ENCODE results near the gene GNAT3.

GNAT3 gene

DNA sequence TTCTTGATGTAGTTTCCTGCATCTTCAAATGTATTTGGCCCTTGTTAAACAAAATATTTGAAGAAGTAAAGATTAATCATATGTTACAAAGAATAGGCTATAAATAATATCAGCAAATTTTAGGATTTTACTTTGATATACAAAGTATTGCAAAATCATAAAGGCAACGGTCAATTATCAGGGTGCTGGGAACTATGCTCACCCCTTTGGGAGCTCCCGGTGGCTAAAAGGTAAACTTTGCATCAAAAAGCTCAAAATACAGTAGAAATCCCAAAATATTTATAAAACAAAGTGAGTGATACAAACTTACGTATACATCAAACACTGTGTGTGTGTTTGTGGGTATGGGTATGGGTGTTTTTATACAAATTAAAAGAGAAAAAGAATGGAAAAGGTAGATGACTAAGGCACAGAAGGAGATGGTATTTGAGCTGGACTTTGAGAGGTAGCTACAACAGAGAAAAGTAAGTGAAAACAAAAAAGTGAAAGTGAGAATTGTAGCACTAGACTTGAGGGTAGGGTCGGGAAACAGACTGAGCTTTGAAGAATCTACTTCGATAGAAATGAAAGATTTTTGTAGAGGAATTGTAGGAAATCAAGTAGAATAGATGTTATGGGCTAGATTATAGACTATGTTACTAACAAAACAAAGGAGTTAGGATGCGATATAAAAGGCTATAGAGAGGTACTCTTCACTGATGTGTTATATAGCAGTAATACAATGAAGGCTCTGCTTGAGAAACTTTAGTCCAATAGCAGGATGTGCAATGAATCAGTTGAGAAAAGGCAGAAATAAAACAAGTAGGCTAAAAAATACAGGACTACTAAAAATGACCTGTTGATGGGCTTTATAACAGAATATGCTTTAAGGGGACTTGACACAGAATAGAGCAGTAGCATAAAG is 52.8 kb downstream of the GNAT3 start:
- FAIRE-seq, result no peak
- no peak for TF ChIP-seq PAX5 (IDR thresholded peaks at IDR 0.05; ENCODE audit: insufficient read depth, low read length, severe bottlenecking)
- TF ChIP-seq POLR2A (IDR thresholded peaks at IDR 0.05; ENCODE audit: low read depth, low read length), result no peak
- no peak for TF ChIP-seq POLR2AphosphoS5 (IDR thresholded peaks at IDR 0.05; ENCODE audit: low read depth, low read length)
- no peak for TF ChIP-seq SPI1 (IDR thresholded peaks at IDR 0.05; ENCODE audit: low read depth, low read length)
- no peak for TF ChIP-seq TAF1 (IDR thresholded peaks at IDR 0.05; ENCODE audit: low read depth, low read length)
- no peak for TF ChIP-seq POU2F2 (IDR thresholded peaks at IDR 0.05; ENCODE audit: low read depth, low read length)
- DNase-seq (ENCODE audit: insufficient read length, low spot score), result no peak

DNA sequence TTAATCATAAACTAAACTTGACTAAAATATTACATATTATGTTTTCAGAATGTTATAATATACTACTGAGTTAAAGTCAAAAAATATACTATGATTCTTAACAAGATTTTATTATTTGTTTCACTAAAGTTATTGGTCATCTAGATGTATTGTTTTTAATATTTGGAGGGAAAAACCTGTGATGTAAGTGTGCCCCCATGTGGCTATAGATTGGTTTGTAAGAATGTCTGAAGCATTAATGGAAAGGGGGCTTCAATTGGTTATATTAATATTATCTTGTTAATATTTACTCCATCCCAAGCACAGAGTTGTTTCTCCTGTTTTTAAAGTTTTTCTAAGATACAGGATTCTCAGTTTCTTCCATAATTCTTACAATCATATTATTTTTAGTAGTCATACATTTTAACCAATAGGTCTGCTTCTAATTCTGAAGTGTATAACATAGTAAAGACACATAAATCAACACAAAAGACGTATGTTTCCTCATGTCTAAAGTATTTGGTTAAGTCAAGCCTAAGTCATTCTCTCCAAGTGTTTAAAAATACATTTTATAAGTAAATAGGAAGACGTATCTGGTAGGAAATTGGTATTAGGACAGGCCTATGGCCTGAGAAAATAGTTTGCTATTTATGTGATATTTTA is 58.0 kb downstream of the GNAT3 start:
- TF ChIP-seq POLR2A (IDR thresholded peaks at IDR 0.05; ENCODE audit: low read depth, low read length), result no peak
- TF ChIP-seq TAF1 (IDR thresholded peaks at IDR 0.05; ENCODE audit: low read depth, low read length), result no peak
- no peak for TF ChIP-seq POLR2AphosphoS5 (IDR thresholded peaks at IDR 0.05; ENCODE audit: low read depth, low read length)
- no peak for TF ChIP-seq PAX5 (IDR thresholded peaks at IDR 0.05; ENCODE audit: insufficient read depth, low read length, severe bottlenecking)
- no peak for TF ChIP-seq POU2F2 (IDR thresholded peaks at IDR 0.05; ENCODE audit: low read depth, low read length)
- FAIRE-seq (no peak), DNase-seq (ENCODE audit: insufficient read length, low spot score) (no peak)

DNA sequence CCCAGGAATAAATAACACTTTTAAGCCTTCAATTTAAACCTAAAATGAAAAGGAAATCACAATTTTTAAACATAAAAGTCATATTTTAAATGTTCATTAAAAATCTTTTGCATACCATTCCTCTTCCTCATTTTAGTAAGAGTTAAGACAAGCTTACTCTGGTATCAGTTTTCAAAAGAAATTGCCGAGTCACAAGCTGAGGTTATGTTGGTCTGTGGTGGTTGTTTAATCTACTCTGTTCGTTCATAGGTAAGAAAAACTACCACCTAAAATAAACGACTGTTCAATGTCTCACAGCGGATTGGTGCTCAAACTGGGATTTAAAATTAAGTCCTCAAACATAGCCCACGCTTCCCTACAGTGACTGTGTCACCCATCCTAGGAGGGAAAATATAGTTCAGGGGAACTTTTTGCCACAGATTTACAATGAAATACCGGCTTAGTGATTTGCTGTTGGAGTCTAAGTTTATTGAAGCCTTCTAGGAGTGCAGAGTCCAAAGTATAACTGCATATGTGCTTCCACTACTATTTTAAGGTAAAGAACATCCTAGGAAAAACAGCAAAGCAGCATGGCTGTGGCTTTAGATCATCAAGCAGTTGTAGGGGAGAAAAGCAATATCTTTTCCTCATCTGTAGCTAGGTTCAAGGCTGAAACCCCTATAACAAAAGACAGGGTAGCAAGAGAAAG is 61.1 kb downstream of the GNAT3 start:
- DNase-seq (ENCODE audit: insufficient read length, low spot score) (no peak), FAIRE-seq (no peak)
- TF ChIP-seq PAX5 (IDR thresholded peaks at IDR 0.05; ENCODE audit: insufficient read depth, low read length, severe bottlenecking) (no peak), POU2F2 (IDR thresholded peaks at IDR 0.05; ENCODE audit: low read depth, low read length) (no peak), POLR2A (IDR thresholded peaks at IDR 0.05; ENCODE audit: low read depth, low read length) (no peak), TAF1 (IDR thresholded peaks at IDR 0.05; ENCODE audit: low read depth, low read length) (no peak), POLR2AphosphoS5 (IDR thresholded peaks at IDR 0.05; ENCODE audit: low read depth, low read length) (no peak), SPI1 (IDR thresholded peaks at IDR 0.05; ENCODE audit: low read depth, low read length) (no peak)

DNA sequence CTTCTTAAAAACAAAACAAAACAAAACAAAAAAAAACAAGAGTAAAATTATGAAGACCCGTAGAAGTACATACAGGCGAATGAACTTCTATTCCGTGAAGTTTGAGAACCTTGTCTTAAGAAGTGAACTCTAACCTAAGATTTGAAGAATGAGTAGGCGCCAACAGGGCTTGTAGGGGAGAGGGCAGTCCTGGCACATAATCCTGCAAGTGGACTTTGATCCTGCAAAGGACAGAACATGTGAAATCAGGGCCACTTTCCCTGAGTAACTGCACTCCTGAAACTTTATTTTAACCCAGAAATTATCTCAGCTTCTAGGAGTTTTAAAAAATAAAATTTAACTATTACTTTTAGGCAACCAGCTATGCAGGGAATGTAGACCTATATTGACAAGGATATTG is 62.0 kb downstream of the GNAT3 start:
- DNase-seq (ENCODE audit: insufficient read length, low spot score) (no peak), FAIRE-seq (no peak)

DNA sequence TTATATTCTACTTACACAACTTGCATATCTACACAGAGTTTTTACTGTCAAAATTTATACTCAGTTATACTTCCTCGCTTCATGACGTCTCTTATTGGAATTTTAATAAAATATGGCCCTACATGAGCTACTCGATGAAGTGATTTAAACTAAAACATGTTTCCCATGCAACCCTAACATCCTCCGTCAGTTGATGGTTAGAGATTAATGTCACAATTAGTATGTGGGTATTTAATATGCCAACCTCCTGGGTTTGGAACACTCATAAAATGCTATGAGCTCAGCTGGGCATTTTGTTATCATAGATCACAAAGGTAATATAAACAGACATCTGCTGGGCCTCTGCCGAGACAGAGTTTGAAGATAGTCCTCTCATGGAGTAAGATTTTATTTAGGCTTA is 66.5 kb downstream of the GNAT3 start:
- DNase-seq (ENCODE audit: insufficient read length, low spot score), result no peak
- no peak for FAIRE-seq
- TF ChIP-seq PAX5 (IDR thresholded peaks at IDR 0.05; ENCODE audit: insufficient read depth, low read length, severe bottlenecking), result no peak
- no peak for TF ChIP-seq SPI1 (IDR thresholded peaks at IDR 0.05; ENCODE audit: low read depth, low read length)
- no peak for TF ChIP-seq POLR2A (IDR thresholded peaks at IDR 0.05; ENCODE audit: low read depth, low read length)
- TF ChIP-seq TAF1 (IDR thresholded peaks at IDR 0.05; ENCODE audit: low read depth, low read length), result no peak
- TF ChIP-seq POU2F2 (IDR thresholded peaks at IDR 0.05; ENCODE audit: low read depth, low read length), result no peak
- no peak for TF ChIP-seq POLR2AphosphoS5 (IDR thresholded peaks at IDR 0.05; ENCODE audit: low read depth, low read length)

More for the DNA sequence above, 62.0 kb downstream of the GNAT3 start:
- TF ChIP-seq POLR2A (IDR thresholded peaks at IDR 0.05; ENCODE audit: low read depth, low read length) (no peak), PAX5 (IDR thresholded peaks at IDR 0.05; ENCODE audit: insufficient read depth, low read length, severe bottlenecking) (no peak), SPI1 (IDR thresholded peaks at IDR 0.05; ENCODE audit: low read depth, low read length) (no peak), TAF1 (IDR thresholded peaks at IDR 0.05; ENCODE audit: low read depth, low read length) (no peak), POU2F2 (IDR thresholded peaks at IDR 0.05; ENCODE audit: low read depth, low read length) (no peak), POLR2AphosphoS5 (IDR thresholded peaks at IDR 0.05; ENCODE audit: low read depth, low read length) (no peak)

DNA sequence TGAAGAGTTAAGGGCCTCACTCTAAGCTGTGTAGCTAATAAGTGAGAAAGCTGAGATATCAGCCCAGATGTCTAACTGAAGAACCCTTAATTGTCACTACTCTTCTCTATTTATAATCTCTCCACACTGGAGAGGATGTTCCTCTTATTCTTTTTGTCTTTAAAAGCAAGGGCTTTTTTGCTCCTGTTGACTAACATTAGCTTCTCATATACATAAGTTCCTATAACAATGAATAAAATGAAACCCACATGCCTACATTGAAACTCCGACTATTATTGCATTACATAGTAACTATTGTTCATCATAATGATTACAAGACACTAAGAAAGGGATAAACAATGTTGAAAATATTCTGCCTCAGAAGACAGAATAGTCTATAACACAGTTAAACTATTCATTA is 67.1 kb downstream of the GNAT3 start:
- FAIRE-seq (no peak), DNase-seq (ENCODE audit: insufficient read length, low spot score) (no peak)
- no peak for TF ChIP-seq POU2F2 (IDR thresholded peaks at IDR 0.05; ENCODE audit: low read depth, low read length)
- no peak for TF ChIP-seq PAX5 (IDR thresholded peaks at IDR 0.05; ENCODE audit: insufficient read depth, low read length, severe bottlenecking)
- TF ChIP-seq POLR2AphosphoS5 (IDR thresholded peaks at IDR 0.05; ENCODE audit: low read depth, low read length), result no peak
- TF ChIP-seq SPI1 (IDR thresholded peaks at IDR 0.05; ENCODE audit: low read depth, low read length), result no peak
- no peak for TF ChIP-seq TAF1 (IDR thresholded peaks at IDR 0.05; ENCODE audit: low read depth, low read length)
- no peak for TF ChIP-seq POLR2A (IDR thresholded peaks at IDR 0.05; ENCODE audit: low read depth, low read length)

DNA sequence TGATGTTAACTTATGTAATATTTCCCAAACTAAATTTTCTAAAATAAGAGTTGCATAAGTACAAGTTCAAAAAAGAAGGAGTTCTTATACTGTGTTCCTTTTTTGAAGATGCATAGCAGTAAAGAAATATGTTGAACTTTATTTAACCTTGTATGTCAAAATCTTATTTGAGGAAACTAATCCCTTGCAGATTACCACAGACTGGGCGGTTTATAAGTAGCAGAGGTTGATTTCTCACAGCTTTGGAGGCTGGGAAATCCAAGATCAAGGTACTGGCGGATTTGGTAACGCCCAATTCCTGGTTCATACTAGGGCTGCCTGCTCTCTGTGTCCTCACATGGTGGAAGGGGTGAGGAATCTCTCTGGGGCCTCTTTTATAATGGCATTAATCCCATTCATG is 68.5 kb downstream of the GNAT3 start:
- DNase-seq (ENCODE audit: insufficient read length, low spot score), result no peak
- no peak for FAIRE-seq
- TF ChIP-seq TAF1 (IDR thresholded peaks at IDR 0.05; ENCODE audit: low read depth, low read length), result no peak
- no peak for TF ChIP-seq POLR2A (IDR thresholded peaks at IDR 0.05; ENCODE audit: low read depth, low read length)
- no peak for TF ChIP-seq POLR2AphosphoS5 (IDR thresholded peaks at IDR 0.05; ENCODE audit: low read depth, low read length)
- no peak for TF ChIP-seq POU2F2 (IDR thresholded peaks at IDR 0.05; ENCODE audit: low read depth, low read length)
- TF ChIP-seq SPI1 (IDR thresholded peaks at IDR 0.05; ENCODE audit: low read depth, low read length), result no peak
- TF ChIP-seq PAX5 (IDR thresholded peaks at IDR 0.05; ENCODE audit: insufficient read depth, low read length, severe bottlenecking), result no peak

DNA sequence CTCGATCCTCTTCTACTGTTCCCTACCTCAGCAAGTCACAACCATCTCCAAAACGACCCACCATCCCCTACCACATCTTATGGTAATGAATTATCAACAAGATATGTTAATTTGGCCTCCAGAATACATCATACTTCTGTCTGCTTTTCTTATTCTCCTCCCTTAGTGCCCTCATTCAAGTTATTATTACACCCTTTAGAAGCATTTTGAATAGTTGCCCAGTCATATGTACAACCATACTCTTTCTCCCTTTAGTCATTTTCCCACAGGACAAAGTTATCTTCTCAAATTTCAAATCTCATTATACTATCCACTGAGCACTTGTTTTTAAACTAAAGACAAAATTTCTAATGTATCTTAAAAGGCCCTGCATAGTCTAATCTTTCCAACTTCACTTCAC is 71.0 kb downstream of the GNAT3 start:
- DNase-seq (ENCODE audit: insufficient read length, low spot score), result no peak
- no peak for FAIRE-seq
- TF ChIP-seq PAX5 (IDR thresholded peaks at IDR 0.05; ENCODE audit: insufficient read depth, low read length, severe bottlenecking) (no peak), POLR2AphosphoS5 (IDR thresholded peaks at IDR 0.05; ENCODE audit: low read depth, low read length) (no peak), POU2F2 (IDR thresholded peaks at IDR 0.05; ENCODE audit: low read depth, low read length) (no peak), POLR2A (IDR thresholded peaks at IDR 0.05; ENCODE audit: low read depth, low read length) (no peak), TAF1 (IDR thresholded peaks at IDR 0.05; ENCODE audit: low read depth, low read length) (no peak), SPI1 (IDR thresholded peaks at IDR 0.05; ENCODE audit: low read depth, low read length) (no peak)
